ENCODE data around the gene VWA2. TPM values are rescaled to one million over a fixed set of nuclear protein-coding genes. Genes with fewer than 3 reads are reported as not detected.

Gene VWA2
- total RNA-seq, 4 donors from 2014 or later: 0.20 TPM; not detected in 3

DNA sequence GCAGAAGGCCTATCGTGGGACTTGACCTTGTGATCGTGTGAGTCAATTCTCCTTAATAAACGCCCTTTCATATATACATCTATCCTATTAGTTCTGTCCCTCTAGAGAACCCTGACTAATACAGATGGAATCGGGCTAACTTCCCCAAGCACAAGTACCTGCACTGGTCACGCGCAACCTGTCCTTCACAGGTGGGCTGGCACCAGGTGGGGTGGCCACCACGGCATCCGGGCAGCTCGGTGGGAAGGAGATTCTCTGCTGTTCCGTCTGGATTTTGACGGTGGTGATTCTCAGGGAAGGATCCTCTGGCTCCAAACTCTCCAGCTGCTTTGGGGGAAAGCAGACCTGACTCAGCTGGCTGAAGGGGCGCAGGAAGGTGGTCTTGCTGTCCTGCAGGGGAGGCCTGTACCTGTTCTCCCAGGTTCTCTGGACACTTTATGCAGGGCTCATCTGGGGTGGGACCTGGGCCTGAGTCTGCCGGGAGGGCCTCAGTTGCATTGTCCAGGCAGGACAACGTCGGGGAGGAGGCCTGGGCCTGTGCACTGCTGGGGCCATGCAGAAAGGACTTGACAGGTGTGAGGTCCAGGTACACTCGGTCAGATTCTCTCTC is 61.1 kb downstream of the VWA2 start:
- Histone ChIP-seq H3K27ac (no peak overlapping the region), H3K9me3 (peaks cover 0 to 6% (median 0%) of the 10 kb centered on the region in 3 donors), H3K27me3 (no peaks in the 10 kb centered on the region), H3K36me3 (peaks cover 0 to 15% of the 10 kb centered on the region in 2 donors), H3K4me3 (no peak overlapping the region), H3K4me1 (peaks cover 3 to 8% of the 10 kb centered on the region in 2 donors)
- no peak for DNase-seq
- intact Hi-C loops (cut with DNase I; ENCODE audit: low total_unique reads): loop anchor here (10.0 kb wide), 1 partner anchor 105 kb away; the partner anchor contains the start of gene AFAP1L2
- no peak for ATAC-seq
- in situ Hi-C loops (cut with MboI; ENCODE audit: low sequenced_read_pairs in 4 of 4): loop anchor here in 3 of 4 donors (10.0 to 25.0 kb wide), 7 partner anchors 135 to 837 kb away; partner anchors contain the start of gene FHIP2A (in 1 of the 3)
- TF ChIP-seq, protein P1, sequence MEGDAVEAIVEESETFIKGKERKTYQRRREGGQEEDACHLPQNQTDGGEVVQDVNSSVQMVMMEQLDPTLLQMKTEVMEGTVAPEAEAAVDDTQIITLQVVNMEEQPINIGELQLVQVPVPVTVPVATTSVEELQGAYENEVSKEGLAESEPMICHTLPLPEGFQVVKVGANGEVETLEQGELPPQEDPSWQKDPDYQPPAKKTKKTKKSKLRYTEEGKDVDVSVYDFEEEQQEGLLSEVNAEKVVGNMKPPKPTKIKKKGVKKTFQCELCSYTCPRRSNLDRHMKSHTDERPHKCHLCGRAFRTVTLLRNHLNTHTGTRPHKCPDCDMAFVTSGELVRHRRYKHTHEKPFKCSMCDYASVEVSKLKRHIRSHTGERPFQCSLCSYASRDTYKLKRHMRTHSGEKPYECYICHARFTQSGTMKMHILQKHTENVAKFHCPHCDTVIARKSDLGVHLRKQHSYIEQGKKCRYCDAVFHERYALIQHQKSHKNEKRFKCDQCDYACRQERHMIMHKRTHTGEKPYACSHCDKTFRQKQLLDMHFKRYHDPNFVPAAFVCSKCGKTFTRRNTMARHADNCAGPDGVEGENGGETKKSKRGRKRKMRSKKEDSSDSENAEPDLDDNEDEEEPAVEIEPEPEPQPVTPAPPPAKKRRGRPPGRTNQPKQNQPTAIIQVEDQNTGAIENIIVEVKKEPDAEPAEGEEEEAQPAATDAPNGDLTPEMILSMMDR (IDR thresholded peaks at IDR 0.05 in 4 of 5, conservative IDR thresholded peaks at IDR 0.05 in 1 of 5): no peak
- no peak for TF ChIP-seq POLR2A (IDR thresholded peaks at IDR 0.05)

DNA sequence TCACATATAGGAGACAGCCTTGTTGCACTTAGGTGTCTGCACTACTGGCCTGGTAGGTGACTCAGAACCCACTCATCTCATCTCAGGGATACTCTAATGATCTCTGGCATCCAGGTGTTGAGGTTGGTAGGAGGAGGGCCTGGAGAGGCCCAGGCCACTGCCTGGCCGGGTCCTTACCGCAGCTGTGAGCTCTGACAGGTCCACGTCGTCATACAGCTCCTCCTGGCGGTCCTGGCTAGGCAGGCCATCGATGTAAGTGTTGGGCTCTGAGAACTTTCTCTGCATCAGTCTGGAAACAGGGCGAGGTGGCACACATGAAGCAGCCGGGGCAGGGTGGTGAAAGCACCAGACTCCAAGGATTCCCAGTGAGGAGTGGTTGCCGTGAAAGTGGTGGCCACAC is 62.1 kb downstream of the VWA2 start:
- Histone ChIP-seq H3K36me3 (peaks cover 0 to 6% of the 10 kb centered on the region in 2 donors), H3K4me1 (peaks cover 3 to 8% of the 10 kb centered on the region in 2 donors), H3K4me3 (no peak overlapping the region), H3K27me3 (no peaks in the 10 kb centered on the region), H3K9me3 (no peaks in the 10 kb centered on the region), H3K27ac (no peak overlapping the region)
- no peak for DNase-seq
- no peak for ATAC-seq
- in situ Hi-C loops (cut with MboI; ENCODE audit: low sequenced_read_pairs in 4 of 4): loop anchor here in 3 of 4 donors (10.0 to 25.0 kb wide), 7 partner anchors 134 to 836 kb away; partner anchors contain the start of gene FHIP2A (in 1 of the 3)
- TF ChIP-seq, protein P1 (IDR thresholded peaks at IDR 0.05 in 4 of 5, conservative IDR thresholded peaks at IDR 0.05 in 1 of 5): no peak
- no peak for TF ChIP-seq POLR2A (IDR thresholded peaks at IDR 0.05)
- intact Hi-C loops (cut with DNase I; ENCODE audit: low total_unique reads): loop anchor here (10.0 kb wide), 1 partner anchor 104 kb away; the partner anchor contains the start of gene AFAP1L2

DNA sequence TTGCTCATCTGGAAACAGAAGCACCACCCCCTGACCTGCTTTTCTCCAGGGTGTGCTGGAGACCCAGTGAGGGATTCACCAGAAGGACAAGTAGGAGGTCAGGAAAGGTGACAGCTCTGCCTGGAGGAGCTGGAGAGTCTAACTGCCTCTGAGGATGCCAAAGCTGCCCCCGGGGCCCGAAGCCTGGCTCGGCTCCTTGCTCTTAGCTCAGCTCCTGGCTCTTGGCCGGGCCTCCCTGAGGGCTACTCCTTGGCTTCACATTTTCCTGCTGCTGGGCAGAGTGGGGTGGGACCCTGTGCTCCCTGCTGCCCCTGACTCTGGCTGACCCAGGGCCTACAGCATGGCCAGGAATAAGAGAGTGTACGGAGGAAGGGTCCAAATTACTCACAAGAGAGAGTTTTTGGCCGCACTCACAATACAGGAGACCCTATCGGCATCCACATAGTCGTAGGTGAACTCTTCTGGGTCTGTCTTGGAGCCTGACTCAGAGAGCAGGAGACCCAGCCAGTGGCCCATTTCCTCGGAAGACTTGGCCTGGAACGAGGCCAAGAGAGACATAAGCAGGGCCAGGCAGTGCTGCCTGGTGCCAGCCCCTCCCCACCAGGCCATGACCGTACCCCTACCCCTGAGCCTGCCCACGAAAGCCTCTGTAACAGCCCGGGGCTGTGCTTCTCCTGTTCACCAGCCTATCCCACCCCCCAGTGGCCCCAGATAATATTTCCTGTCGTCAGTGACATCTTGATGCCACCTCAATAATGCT is 63.1 kb downstream of the VWA2 start:
- TF ChIP-seq, protein P1 (IDR thresholded peaks at IDR 0.05 in 4 of 5, conservative IDR thresholded peaks at IDR 0.05 in 1 of 5): no peak
- TF ChIP-seq POLR2A (IDR thresholded peaks at IDR 0.05): no peak
- Histone ChIP-seq H3K9me3 (no peaks in the 10 kb centered on the region), H3K4me1 (peaks cover 3 to 8% of the 10 kb centered on the region in 2 donors), H3K4me3 (no peak overlapping the region), H3K27ac (no peak overlapping the region), H3K36me3 (no peaks in the 10 kb centered on the region), H3K27me3 (no peaks in the 10 kb centered on the region)
- in situ Hi-C loops (cut with MboI; ENCODE audit: low sequenced_read_pairs in 4 of 4) (loop anchor here in 3 of 4 donors (10.0 to 25.0 kb wide), 7 partner anchors 133 to 835 kb away; partner anchors contain the start of gene FHIP2A (in 1 of the 3)), intact Hi-C loops (cut with DNase I; ENCODE audit: low total_unique reads) (loop anchor here (10.0 kb wide), 1 partner anchor 103 kb away; the partner anchor contains the start of gene AFAP1L2)
- ATAC-seq (no peak), DNase-seq (no peak)

DNA sequence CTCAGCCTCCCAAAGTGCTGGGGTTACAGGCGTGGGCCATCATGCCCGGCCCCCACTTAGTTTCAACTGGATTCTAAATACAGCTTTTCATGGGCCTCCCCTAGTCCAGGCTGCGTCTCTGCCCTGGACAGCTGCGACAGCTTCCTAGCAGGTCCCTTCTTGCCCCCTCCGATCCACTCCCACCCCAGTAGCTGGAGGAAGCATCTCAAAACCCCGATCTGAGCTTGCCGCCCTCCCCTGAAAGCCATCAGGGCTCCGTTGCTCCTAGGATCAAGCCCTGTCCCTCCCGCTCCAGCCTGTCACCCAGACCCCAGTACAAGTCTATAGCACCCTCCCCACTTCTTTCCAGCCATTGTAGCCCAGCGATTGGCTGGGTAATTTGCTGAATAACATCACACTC is 64.5 kb downstream of the VWA2 start:
- intact Hi-C loops (cut with DNase I; ENCODE audit: low total_unique reads) (loop anchor here (10.0 kb wide), 1 partner anchor 101 kb away; the partner anchor contains the start of gene AFAP1L2), in situ Hi-C loops (cut with MboI; ENCODE audit: low sequenced_read_pairs in 4 of 4) (loop anchor here in 3 of 4 donors (10.0 to 25.0 kb wide), 7 partner anchors 131 to 834 kb away; partner anchors contain the start of gene FHIP2A (in 1 of the 3))
- H3K27me3 ChIP-seq: no peaks in the 10 kb centered on the region
- ATAC-seq (peak; percentile 16 to 23), DNase-seq (no peak)
- no peak overlapping the region for H3K4me3 ChIP-seq
- TF ChIP-seq, protein P1 (IDR thresholded peaks at IDR 0.05 in 4 of 5, conservative IDR thresholded peaks at IDR 0.05 in 1 of 5): no peak
- no peak for TF ChIP-seq POLR2A (IDR thresholded peaks at IDR 0.05)
- no peaks in the 10 kb centered on the region for H3K36me3 ChIP-seq
- H3K27ac ChIP-seq: no peak overlapping the region
- no peaks in the 10 kb centered on the region for H3K9me3 ChIP-seq
- H3K4me1 ChIP-seq: peaks cover 7 to 9% of the 10 kb centered on the region in 2 donors
